Ovary (tissue), 3 donors: Measurements from ENCODE around the gene ZNF326.

Experiments
- EP300 ChIP-seq: sonication (generic); formaldehyde crosslinking; IDR thresholded peaks from one replicate; pipeline ENCODE4 v1.6.1; 2017; ENCODE audit warnings: antibody characterized with exemption
- POLR2A ChIP-seq: fragments of 450-650 bp; IDR thresholded peaks from one replicate; pipeline ENCODE4 v1.6.1; 2017; ENCODE audit warnings: antibody characterized with exemption, mild to moderate bottlenecking, moderate library complexity
- TF ChIP-seq, protein P1 (sequence below), 3 donors: fragments of 450-650 bp in 2 of 3; fragments of 200-600 bp in 1 of 3; IDR thresholded peaks; one replicate each; pipeline versions ENCODE4 v1.5.1 to v1.8.0; 2016 to 2022; ENCODE audit warnings: antibody characterized with exemption in 3 of 3, mild to moderate bottlenecking in 1 of 3
- donor health status: DM: no; HTN: no; CAD: no.

- TF ChIP-seq, protein P1, sequence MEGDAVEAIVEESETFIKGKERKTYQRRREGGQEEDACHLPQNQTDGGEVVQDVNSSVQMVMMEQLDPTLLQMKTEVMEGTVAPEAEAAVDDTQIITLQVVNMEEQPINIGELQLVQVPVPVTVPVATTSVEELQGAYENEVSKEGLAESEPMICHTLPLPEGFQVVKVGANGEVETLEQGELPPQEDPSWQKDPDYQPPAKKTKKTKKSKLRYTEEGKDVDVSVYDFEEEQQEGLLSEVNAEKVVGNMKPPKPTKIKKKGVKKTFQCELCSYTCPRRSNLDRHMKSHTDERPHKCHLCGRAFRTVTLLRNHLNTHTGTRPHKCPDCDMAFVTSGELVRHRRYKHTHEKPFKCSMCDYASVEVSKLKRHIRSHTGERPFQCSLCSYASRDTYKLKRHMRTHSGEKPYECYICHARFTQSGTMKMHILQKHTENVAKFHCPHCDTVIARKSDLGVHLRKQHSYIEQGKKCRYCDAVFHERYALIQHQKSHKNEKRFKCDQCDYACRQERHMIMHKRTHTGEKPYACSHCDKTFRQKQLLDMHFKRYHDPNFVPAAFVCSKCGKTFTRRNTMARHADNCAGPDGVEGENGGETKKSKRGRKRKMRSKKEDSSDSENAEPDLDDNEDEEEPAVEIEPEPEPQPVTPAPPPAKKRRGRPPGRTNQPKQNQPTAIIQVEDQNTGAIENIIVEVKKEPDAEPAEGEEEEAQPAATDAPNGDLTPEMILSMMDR (IDR thresholded peaks at IDR 0.05), result no peak
- TF ChIP-seq POLR2A, result no peak
- no peak for TF ChIP-seq EP300
Measured at GRCh38 chr1:89953929-89954328, 41.0 kb upstream of the ZNF326 start.
